ENCODE measurements around the gene NQO2.

The NQO2 gene

GRCh38 chr6:2966347-2966746, 33.3 kb upstream of the NQO2 start:
- H3K9me3 ChIP-seq (ENCODE audit: severe bottlenecking), result no peaks in the 10 kb centered on the region

DNA sequence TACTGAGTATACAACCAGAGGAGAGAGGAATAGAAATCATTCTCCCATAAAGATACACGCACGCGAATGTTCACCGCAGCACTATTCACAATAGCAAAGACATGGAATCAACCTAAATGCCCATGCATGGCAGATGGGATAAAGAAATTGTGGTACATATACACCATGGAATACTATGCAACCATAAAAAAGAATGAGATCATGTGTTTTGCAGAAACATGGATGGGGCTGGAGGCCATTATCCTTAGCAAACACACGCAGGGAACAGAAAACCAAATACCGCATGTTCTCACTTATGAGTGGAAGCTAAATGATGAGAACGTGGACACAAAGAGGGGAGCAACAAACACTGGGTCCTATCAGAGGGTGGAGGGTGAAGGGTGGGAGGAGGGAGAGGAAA, 31.8 kb upstream of the NQO2 start:
- H3K27me3 ChIP-seq (ENCODE audit: insufficient read depth, low read depth, severe bottlenecking), result no peaks in the 10 kb centered on the region
- DNase-seq, result no peak
- TF ChIP-seq, protein P1, sequence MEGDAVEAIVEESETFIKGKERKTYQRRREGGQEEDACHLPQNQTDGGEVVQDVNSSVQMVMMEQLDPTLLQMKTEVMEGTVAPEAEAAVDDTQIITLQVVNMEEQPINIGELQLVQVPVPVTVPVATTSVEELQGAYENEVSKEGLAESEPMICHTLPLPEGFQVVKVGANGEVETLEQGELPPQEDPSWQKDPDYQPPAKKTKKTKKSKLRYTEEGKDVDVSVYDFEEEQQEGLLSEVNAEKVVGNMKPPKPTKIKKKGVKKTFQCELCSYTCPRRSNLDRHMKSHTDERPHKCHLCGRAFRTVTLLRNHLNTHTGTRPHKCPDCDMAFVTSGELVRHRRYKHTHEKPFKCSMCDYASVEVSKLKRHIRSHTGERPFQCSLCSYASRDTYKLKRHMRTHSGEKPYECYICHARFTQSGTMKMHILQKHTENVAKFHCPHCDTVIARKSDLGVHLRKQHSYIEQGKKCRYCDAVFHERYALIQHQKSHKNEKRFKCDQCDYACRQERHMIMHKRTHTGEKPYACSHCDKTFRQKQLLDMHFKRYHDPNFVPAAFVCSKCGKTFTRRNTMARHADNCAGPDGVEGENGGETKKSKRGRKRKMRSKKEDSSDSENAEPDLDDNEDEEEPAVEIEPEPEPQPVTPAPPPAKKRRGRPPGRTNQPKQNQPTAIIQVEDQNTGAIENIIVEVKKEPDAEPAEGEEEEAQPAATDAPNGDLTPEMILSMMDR (IDR thresholded peaks at IDR 0.05; ENCODE audit: low read depth, low read length), result no peak
- no peak overlapping the region for H3K4me3 ChIP-seq (ENCODE audit: low read depth, low read length)
- H3K27ac ChIP-seq, result no peak overlapping the region
- no peaks in the 10 kb centered on the region for H3K36me3 ChIP-seq
- peaks cover 3% of the 10 kb centered on the region for H3K9me3 ChIP-seq (ENCODE audit: severe bottlenecking)

More at GRCh38 chr6:2966347-2966746, 33.3 kb upstream of the NQO2 start:
- Histone ChIP-seq H3K27me3 (ENCODE audit: insufficient read depth, low read depth, severe bottlenecking) (no peaks in the 10 kb centered on the region), H3K4me3 (ENCODE audit: low read depth, low read length) (no peak overlapping the region), H3K36me3 (no peaks in the 10 kb centered on the region), H3K27ac (no peak overlapping the region)
- TF ChIP-seq, protein P1 (IDR thresholded peaks at IDR 0.05; ENCODE audit: low read depth, low read length), result no peak
- DNase-seq, result no peak

DNA sequence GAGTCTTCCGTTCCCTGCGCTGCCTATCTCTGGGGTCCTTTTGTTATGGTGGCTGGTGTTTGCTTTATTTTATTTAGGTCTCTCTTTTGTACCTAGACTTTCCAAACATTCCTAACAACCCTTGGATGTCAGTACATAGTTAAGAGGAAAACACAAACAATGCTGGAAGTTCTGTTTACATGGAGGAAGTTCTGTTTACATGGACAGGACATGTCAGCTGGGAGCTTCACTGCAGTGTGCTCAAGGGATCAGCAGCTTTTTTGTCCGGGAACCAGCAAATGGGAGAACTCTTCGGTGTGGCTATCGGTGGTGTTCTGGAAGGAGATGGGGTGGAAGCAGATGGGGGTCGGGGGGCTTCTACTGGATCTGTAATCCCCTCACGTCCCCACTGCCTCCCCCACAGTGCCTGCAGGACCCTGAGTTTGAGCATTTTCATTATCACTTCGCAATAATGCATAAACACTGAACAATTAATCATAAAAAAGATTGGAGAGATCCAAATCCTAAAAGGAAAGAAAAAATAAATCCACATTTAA, 31.0 kb upstream of the NQO2 start:
- Histone ChIP-seq H3K4me3 (ENCODE audit: low read depth, low read length) (no peak overlapping the region), H3K36me3 (no peaks in the 10 kb centered on the region), H3K27ac (no peak overlapping the region), H3K9me3 (ENCODE audit: severe bottlenecking) (peaks cover 3% of the 10 kb centered on the region), H3K27me3 (ENCODE audit: insufficient read depth, low read depth, severe bottlenecking) (no peaks in the 10 kb centered on the region)
- TF ChIP-seq, protein P1 (IDR thresholded peaks at IDR 0.05; ENCODE audit: low read depth, low read length), result no peak
- no peak for DNase-seq

GRCh38 chr6:2969549-2969948, 30.1 kb upstream of the NQO2 start:
- no peak overlapping the region for H3K27ac ChIP-seq
- no peak for DNase-seq
- TF ChIP-seq, protein P1 (IDR thresholded peaks at IDR 0.05; ENCODE audit: low read depth, low read length), result no peak
- no peaks in the 10 kb centered on the region for H3K27me3 ChIP-seq (ENCODE audit: insufficient read depth, low read depth, severe bottlenecking)
- H3K4me3 ChIP-seq (ENCODE audit: low read depth, low read length), result no peak overlapping the region
- peaks cover 3% of the 10 kb centered on the region for H3K9me3 ChIP-seq (ENCODE audit: severe bottlenecking)
- H3K36me3 ChIP-seq, result no peaks in the 10 kb centered on the region

DNA sequence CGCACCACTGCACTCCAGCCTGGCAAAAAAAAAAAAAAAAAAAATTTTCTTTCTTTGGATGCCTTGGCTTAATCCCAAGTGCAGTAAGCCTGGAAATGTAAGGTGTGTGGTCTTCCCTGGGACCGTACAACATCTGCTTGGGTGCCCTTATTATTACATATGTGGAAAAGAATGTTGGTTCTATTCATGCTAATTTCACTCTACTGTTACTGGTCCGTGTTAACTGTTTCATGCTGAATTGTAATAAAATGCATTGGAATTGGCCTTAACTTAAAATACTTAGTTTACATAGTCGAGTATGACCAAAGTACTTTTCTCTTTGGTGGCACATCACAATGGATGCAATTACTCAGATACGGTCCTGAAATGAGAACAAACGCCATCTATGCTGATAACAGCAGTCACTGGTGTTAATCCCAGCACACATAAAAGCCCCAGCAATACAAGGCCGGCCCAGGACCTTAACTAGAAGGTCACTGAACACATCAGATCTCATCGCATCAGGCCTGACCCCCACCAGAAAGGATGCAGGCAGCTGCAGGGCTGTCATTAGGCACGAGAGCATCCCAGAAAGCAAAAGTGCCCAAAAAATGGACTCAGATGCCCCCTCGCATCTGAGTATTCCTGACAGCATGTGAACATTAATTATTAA, 29.5 kb upstream of the NQO2 start:
- TF ChIP-seq, protein P1 (IDR thresholded peaks at IDR 0.05; ENCODE audit: low read depth, low read length), result no peak
- peaks cover 3% of the 10 kb centered on the region for H3K9me3 ChIP-seq (ENCODE audit: severe bottlenecking)
- H3K27me3 ChIP-seq (ENCODE audit: insufficient read depth, low read depth, severe bottlenecking), result no peaks in the 10 kb centered on the region
- no peak overlapping the region for H3K4me3 ChIP-seq (ENCODE audit: low read depth, low read length)
- H3K36me3 ChIP-seq, result no peaks in the 10 kb centered on the region
- DNase-seq, result no peak
- no peak overlapping the region for H3K27ac ChIP-seq
